ENCODE measurements around the gene CDIP1.

Gene CDIP1

GRCh38 chr16:4538350-4539235 lies at the start of gene CDIP1:
TSS of gene CDIP1 (minus strand) at chr16:4538773. CDS start at chr16:4514130, 24,643 bp downstream.
- no peak within 1 kb of the TSS for H3K4me3 ChIP-seq (ENCODE audit: low read depth, low read length, poor library complexity, severe bottlenecking)

GRCh38 chr16:4586291-4586690 lies 47.7 kb upstream of the CDIP1 start:
- no peaks in the 10 kb centered on the region for H3K4me1 ChIP-seq (ENCODE audit: insufficient read depth, low read length, severe bottlenecking)
- H4K20me1 ChIP-seq (ENCODE audit: insufficient read depth, low read length): no peaks in the 10 kb centered on the region
- H3K36me3 ChIP-seq (ENCODE audit: insufficient read depth, low read length): no peaks in the 10 kb centered on the region; the same call in 1 of the 2 replicates
- H3K9me3 ChIP-seq (ENCODE audit: low read length): 0 out of 2 replicates have a peak, but pooled peaks cover 5% of the 10 kb centered on the region
- peaks cover 15% of the 10 kb centered on the region; the same call in 1 of the 2 replicates for H3K27me3 ChIP-seq (ENCODE audit: insufficient read depth, low read length)
- H3K27ac ChIP-seq (ENCODE audit: low read depth, low read length, poor library complexity, severe bottlenecking): no peak overlapping the region
- TF ChIP-seq CTCF (IDR thresholded peaks at IDR 0.05; ENCODE audit: low read length): no peak
- no peak for TF ChIP-seq EZH2 (IDR thresholded peaks at IDR 0.05; ENCODE audit: borderline replicate concordance, low read length)
- no peak overlapping the region for H3K4me3 ChIP-seq (ENCODE audit: low read depth, low read length, poor library complexity, severe bottlenecking)
- H3K9ac ChIP-seq (ENCODE audit: low read length): no peak overlapping the region
- no peaks in the 10 kb centered on the region for H3F3A ChIP-seq (ENCODE audit: insufficient read depth, low read length)
- no peak overlapping the region for H3K4me2 ChIP-seq (ENCODE audit: low read length)
- H3K79me2 ChIP-seq (ENCODE audit: insufficient read depth, low read length): no peaks in the 10 kb centered on the region
- H3K9me2 ChIP-seq (ENCODE audit: low read depth, low read length): no peaks in the 10 kb centered on the region
- no peak overlapping the region for H2AFZ ChIP-seq (ENCODE audit: low read length)

More at GRCh38 chr16:4538350-4539235, at the start of gene CDIP1:
- Histone ChIP-seq H3K9me3 (ENCODE audit: low read length) (peaks cover 5% of the 10 kb centered on the region; the same call in 1 of the 2 replicates), H3K9me2 (ENCODE audit: low read depth, low read length) (no peaks in the 10 kb centered on the region), H4K20me1 (ENCODE audit: insufficient read depth, low read length) (no peaks in the 10 kb centered on the region), H3K27ac (ENCODE audit: low read depth, low read length, poor library complexity, severe bottlenecking) (no peak within 1 kb of the TSS), H2AFZ (ENCODE audit: low read length) (no peak within 1 kb of the TSS), H3K36me3 (ENCODE audit: insufficient read depth, low read length) (peaks cover 6% of the 10 kb centered on the region; the same call in 1 of the 2 replicates), H3K79me2 (ENCODE audit: insufficient read depth, low read length) (no peaks in the 10 kb centered on the region), H3K4me2 (ENCODE audit: low read length) (no peak within 1 kb of the TSS), H3K27me3 (ENCODE audit: insufficient read depth, low read length) (no peaks in the 10 kb centered on the region; the same call in 1 of the 2 replicates), H3F3A (ENCODE audit: insufficient read depth, low read length) (no peaks in the 10 kb centered on the region), H3K4me1 (ENCODE audit: insufficient read depth, low read length, severe bottlenecking) (no peaks in the 10 kb centered on the region), H3K9ac (ENCODE audit: low read length) (no peak within 1 kb of the TSS)
- TF ChIP-seq EZH2 (IDR thresholded peaks at IDR 0.05; ENCODE audit: borderline replicate concordance, low read length): no peak
- no peak for TF ChIP-seq CTCF (IDR thresholded peaks at IDR 0.05; ENCODE audit: low read length)

GRCh38 chr16:4583906-4584305 lies 45.3 kb upstream of the CDIP1 start:
- Histone ChIP-seq H3K27ac (ENCODE audit: low read depth, low read length, poor library complexity, severe bottlenecking) (no peak overlapping the region), H3K9me2 (ENCODE audit: low read depth, low read length) (no peaks in the 10 kb centered on the region), H3K9me3 (ENCODE audit: low read length) (0 out of 2 replicates have a peak, but pooled peaks cover 5% of the 10 kb centered on the region), H3K4me3 (ENCODE audit: low read depth, low read length, poor library complexity, severe bottlenecking) (no peak overlapping the region), H3F3A (ENCODE audit: insufficient read depth, low read length) (no peaks in the 10 kb centered on the region), H3K4me2 (ENCODE audit: low read length) (no peak overlapping the region), H2AFZ (ENCODE audit: low read length) (no peak overlapping the region), H4K20me1 (ENCODE audit: insufficient read depth, low read length) (no peaks in the 10 kb centered on the region), H3K79me2 (ENCODE audit: insufficient read depth, low read length) (no peaks in the 10 kb centered on the region), H3K9ac (ENCODE audit: low read length) (no peak overlapping the region), H3K27me3 (ENCODE audit: insufficient read depth, low read length) (peaks cover 13% of the 10 kb centered on the region; the same call in 1 of the 2 replicates), H3K4me1 (ENCODE audit: insufficient read depth, low read length, severe bottlenecking) (no peaks in the 10 kb centered on the region), H3K36me3 (ENCODE audit: insufficient read depth, low read length) (no peaks in the 10 kb centered on the region; the same call in 1 of the 2 replicates)
- TF ChIP-seq EZH2 (IDR thresholded peaks at IDR 0.05; ENCODE audit: borderline replicate concordance, low read length) (no peak), CTCF (IDR thresholded peaks at IDR 0.05; ENCODE audit: low read length) (no peak)

Measured in OCI-LY1 (cell line).